ENCODE measurements around the gene MTUS2.

The MTUS2 gene

GRCh38 chr13:29039212-29039611, 219.1 kb downstream of the MTUS2 start:
- no peak for DNase-seq

- no peak for DNase-seq
Measured at GRCh38 chr13:29046588-29046987, 226.4 kb downstream of the MTUS2 start.

GRCh38 chr13:29049524-29049923, 229.4 kb downstream of the MTUS2 start:
- no peak for DNase-seq

GRCh38 chr13:29050719-29051118, 230.6 kb downstream of the MTUS2 start:
- DNase-seq: no peak

- no peak for DNase-seq
Measured at GRCh38 chr13:29059800-29060199, 239.7 kb downstream of the MTUS2 start.

GRCh38 chr13:29065142-29065541, 245.0 kb downstream of the MTUS2 start:
- no peak for DNase-seq

- no peak for DNase-seq
Measured at GRCh38 chr13:29067306-29067945, 247.3 kb downstream of the MTUS2 start.

GRCh38 chr13:29073755-29074154, 253.6 kb downstream of the MTUS2 start:
- DNase-seq: no peak

- DNase-seq: no peak
Measured at GRCh38 chr13:29077051-29077813, 257.1 kb downstream of the MTUS2 start.

GRCh38 chr13:29081036-29081435, 260.9 kb downstream of the MTUS2 start:
- DNase-seq: no peak

GRCh38 chr13:29081697-29082440, 261.7 kb downstream of the MTUS2 start:
- no peak for DNase-seq

GRCh38 chr13:29099781-29100406, 279.8 kb downstream of the MTUS2 start:
- DNase-seq: no peak

GRCh38 chr13:29100758-29101157, 280.6 kb downstream of the MTUS2 start:
- no peak for DNase-seq

- DNase-seq: no peak
Measured at GRCh38 chr13:29101409-29101808, 281.3 kb downstream of the MTUS2 start.

GRCh38 chr13:29101905-29102304, 281.8 kb downstream of the MTUS2 start:
- DNase-seq: no peak

- DNase-seq: no peak
Measured at GRCh38 chr13:29103065-29103800, 283.1 kb downstream of the MTUS2 start.

- no peak for DNase-seq
Measured at GRCh38 chr13:29104461-29104860, 284.3 kb downstream of the MTUS2 start.

GRCh38 chr13:29105779-29106178, 285.6 kb downstream of the MTUS2 start:
- no peak for DNase-seq

- DNase-seq: no peak
Measured at GRCh38 chr13:29106651-29107050, 286.5 kb downstream of the MTUS2 start.

GRCh38 chr13:29108068-29108786, 288.1 kb downstream of the MTUS2 start:
- DNase-seq: no peak

- no peak for DNase-seq
Measured at GRCh38 chr13:29109987-29110386, 289.8 kb downstream of the MTUS2 start.

- DNase-seq: no peak
Measured at GRCh38 chr13:29111446-29111845, 291.3 kb downstream of the MTUS2 start.
